ENCODE measurements around the gene RAPGEF6.

- no peak for TF ChIP-seq EZH2 (IDR thresholded peaks at IDR 0.05)
- TF ChIP-seq POLR2AphosphoS5 (IDR thresholded peaks at IDR 0.05; ENCODE audit: borderline replicate concordance, low read depth, low read length): no peak
- no peak for TF ChIP-seq FOXP2 (optimal IDR thresholded peaks at IDR 0.05; ENCODE audit: control extremely low read depth, extremely low read length, insufficient read depth)
These were observed 174.0 kb downstream of the RAPGEF6 start for GRCh38 chr5:131460867-131461572.

Data from SK-N-MC (cell line).